PFSK-1 (cell line): Measurements from ENCODE around the gene VAV2.

ENCODE experiments used
- FOXP2 ChIP-seq: optimal IDR thresholded peaks from 2 replicates; pipeline ENCODE3; 2011; ENCODE audit warnings: borderline replicate concordance, control low read depth, inconsistent platforms; ENCODE audit not compliant: insufficient read depth; ENCODE audit errors: extremely low read length, extremely low read depth
- POLR2AphosphoS5 ChIP-seq: IDR thresholded peaks from 2 replicates; pipeline ENCODE4 v1.6.1; 2012; ENCODE audit warnings: low read depth, mild to moderate bottlenecking, control low read depth, low read length, moderate library complexity
- REST ChIP-seq, 2 experiments: IDR thresholded peaks; 2 replicates each; pipeline versions ENCODE4 v1.6.1 to v1.8.0; 2011 to 2012; ENCODE audit warnings: low read depth in 2 of 2, low read length in 2 of 2, control low read depth in 1 of 2, inconsistent platforms in 1 of 2, mild to moderate bottlenecking in 1 of 2, moderate library complexity in 1 of 2; ENCODE audit not compliant: insufficient read depth in 1 of 2
- TAF1 ChIP-seq: IDR thresholded peaks from 2 replicates; pipeline ENCODE4 v1.6.1; 2012; ENCODE audit warnings: low read length, control low read depth, borderline replicate concordance; ENCODE audit not compliant: insufficient read depth

DNA sequence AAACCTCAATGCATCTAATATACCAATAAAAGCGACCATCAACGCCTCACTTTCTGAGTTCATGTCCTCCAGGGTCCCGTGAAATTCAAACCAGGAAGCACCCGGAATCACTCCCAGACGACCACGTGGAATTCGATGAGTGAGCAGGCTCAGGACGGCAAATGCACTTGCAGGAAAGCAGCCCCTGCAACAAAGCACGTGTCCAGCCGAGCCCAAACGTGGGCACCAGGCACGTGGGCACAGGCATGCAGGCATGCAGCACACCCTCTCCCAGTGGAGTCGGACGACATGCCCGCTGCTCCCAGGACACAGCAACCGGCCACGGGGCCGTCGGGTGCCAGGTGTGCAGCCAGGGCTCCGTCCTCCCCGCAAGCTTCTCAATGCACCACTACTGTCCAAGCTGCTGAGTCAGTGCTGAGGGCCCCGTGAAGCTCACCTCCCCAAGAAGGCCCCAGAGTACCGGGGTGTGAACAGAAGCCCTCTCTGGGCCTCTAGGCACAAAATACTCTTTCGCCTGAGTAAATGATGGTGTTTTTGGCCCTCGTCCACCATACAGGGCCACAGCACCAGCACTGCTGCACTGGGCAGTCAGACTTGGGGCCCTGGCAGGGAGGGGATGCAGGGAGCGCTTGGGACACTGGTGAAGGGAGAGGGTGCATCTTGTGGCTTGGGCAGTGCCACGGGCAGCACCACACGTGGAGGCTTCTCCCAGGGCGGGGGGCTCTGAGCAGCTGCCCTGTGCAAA, 87.6 kb downstream of the VAV2 start:
- no peak for TF ChIP-seq POLR2AphosphoS5
- TF ChIP-seq TAF1 = no peak
- no peak for TF ChIP-seq REST (IDR thresholded peaks at IDR 0.05; ENCODE audit: insufficient read depth in 1 of 2, low read depth in 2 of 2, low read length in 2 of 2)
- no peak for TF ChIP-seq FOXP2
